A172 (cell line): ENCODE data around the gene HYLS1. TPM values are rescaled to one million over a fixed set of nuclear protein-coding genes. Genes with fewer than 3 reads are reported as not detected.

ENCODE experiments used
- DNase-seq: peaks from one replicate; pipeline ENCODE4 v3.0.0-alpha.2; 2015; ENCODE audit warnings: low spot score
- total RNA-seq: library from RNA; depleted of rRNA; stranded (reverse); fragments of >200 nt; shearing (Covaris generic); gene quantifications from 2 replicates; pipeline ENCODE4 v1.2.3, GENCODE V29; 2014; rRNA removed

HYLS1 gene
- total RNA-seq, 1 experiment from 2014 or later = 9.7 TPM

DNA sequence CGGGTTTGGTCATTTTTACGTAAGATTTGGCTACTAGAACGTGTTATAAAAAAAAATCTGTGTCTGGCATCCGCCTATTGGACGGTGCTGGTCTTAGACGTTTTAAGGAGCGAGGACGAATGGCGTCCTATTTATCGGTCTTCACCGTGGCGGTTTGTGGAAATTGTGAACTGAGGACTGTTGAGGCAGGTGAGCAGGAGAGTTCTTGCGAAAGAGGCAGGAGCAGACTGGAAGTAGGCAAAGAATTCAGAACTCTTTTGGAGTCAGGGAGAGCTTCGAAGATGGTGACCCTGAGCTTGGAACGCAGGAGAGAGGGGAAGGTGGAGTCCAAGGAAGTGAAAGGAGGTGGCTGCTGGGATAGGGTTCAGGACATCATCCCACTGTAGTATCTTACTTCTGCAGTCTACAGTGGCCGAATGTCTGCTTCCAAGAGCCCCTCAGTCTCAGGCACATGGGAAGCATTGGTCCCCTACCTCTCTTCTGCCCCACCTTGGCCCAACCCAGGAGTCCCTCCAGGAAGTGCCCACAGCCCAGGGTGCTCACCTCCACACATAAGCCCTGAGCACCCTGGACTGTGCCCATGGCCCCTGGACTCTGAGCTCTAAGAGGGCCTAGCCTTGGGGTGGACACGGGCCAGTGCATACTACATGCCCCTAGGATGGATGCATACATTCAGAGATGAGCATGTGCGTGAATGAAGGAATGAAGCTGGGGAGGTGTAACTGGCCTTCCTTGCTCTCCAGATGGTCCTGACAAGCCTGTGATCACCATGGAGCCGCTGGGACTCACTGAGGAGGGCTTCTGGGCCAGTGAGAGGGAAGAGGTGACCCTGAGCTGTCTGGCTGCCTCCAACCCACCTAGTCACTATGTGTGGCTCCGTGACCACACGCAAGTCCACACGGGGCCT, 62.1 kb downstream of the HYLS1 start:
- DNase-seq = no peak

DNA sequence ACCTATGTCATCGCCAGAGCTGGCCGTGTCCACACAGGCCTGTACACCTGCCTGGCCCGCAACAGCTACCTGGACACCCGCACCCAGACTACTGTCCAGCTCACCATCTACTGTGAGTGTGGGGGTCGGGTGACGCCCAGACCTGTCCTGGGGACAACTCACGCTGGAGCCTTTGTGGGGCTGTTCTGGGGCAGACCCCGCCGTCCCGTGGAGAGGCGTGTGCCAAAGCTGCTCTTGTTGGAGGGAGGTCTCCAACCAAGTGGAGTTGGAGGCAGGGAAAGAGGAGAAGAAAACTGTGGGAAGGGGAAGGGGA, 62.7 kb downstream of the HYLS1 start:
- no peak for DNase-seq

Other genes with a start within 250 kb of the HYLS1 start
- not detected in 2 replicates for gene ACRV1, start 206.8 kb upstream of the HYLS1 start, total RNA-seq
- not detected in 2 replicates for gene PATE1, start 141.4 kb upstream of the HYLS1 start, total RNA-seq
- not detected in 2 replicates for gene PATE2, start 108.8 kb upstream of the HYLS1 start, total RNA-seq
- gene PATE3, start 99.5 kb upstream of the HYLS1 start, total RNA-seq = not detected in 2 replicates
- gene PATE4, start 54.4 kb upstream of the HYLS1 start, total RNA-seq = not detected in 2 replicates
- 9.5 and 14.0 TPM in 2 replicates for gene PUS3, start 15.5 kb downstream of the HYLS1 start, total RNA-seq
- gene DDX25, start 16.8 kb downstream of the HYLS1 start, total RNA-seq = not detected in 2 replicates
- gene VSIG10L2, start 58.4 kb downstream of the HYLS1 start, total RNA-seq = not detected in 2 replicates
- gene CDON, start 175.2 kb downstream of the HYLS1 start, total RNA-seq = 8.9 TPM in 2 replicates